ENCODE measurements around the gene AKNA.
"Not testable (repeated sequence)": the region's sequence is repeated elsewhere in the genome, so short reads cannot be mapped to it uniquely, and the experiment has no call there.

Gene AKNA

DNA sequence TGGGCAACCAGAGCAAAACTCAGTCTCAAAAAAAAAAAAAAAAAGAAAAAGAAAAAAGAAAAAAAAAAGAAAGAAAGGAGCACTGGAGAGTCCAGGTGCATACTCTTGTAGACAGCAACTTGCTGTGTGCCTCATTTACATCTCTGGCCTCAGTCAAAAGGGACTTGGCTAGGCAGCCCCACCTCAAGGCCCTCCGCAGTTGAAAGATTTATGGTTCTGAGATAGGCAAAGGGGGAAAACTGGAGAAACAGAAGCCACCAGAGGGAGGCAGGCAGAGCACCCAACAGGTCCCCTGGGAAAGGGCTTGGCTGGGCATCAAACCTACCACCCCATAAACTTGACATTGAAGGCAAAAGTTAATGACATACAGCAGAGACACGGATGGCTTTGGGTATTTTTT, 52.0 kb downstream of the AKNA start:
- no peak for DNase-seq

DNA sequence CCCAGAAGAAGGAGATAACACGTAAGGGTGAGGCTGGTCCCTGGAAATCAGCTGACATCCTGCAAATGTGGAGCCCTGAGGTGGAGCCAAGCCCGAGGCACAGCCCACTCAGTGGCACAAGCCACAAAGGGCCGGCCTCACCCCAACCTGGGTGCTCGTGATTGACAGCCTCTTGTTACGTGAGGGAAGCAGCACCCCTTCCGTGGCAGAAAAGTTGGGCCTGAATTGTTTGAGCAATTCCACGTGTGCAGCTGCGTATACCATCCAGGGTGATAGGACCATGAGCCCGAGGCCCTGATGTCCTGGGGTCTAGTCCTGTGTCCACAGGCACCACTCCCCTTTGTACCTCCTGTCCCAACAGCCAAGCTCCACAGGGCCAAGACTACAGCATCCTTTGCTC, 53.3 kb downstream of the AKNA start:
- DNase-seq, result no peak

DNA sequence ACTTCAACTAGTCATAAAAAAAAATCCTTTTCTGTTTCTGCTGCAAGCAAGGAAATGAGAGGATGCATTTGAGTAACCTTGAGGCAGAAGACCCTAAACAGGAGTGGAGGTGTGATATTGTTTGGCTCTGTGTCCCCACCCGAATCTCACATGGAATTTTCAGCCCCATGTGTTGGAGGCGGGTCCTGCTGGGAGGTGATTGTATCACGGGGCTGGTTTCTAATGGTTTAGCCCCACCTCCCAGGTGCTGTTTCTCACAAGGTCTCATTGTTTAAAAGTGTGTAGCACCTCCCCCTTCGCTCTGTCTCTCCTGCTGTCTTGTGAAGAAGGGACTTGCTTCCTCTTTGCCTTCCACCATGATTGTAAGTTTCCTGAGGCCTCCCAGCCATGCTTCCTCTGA, 54.1 kb downstream of the AKNA start:
- DNase-seq, result not testable (repeated sequence)

DNA sequence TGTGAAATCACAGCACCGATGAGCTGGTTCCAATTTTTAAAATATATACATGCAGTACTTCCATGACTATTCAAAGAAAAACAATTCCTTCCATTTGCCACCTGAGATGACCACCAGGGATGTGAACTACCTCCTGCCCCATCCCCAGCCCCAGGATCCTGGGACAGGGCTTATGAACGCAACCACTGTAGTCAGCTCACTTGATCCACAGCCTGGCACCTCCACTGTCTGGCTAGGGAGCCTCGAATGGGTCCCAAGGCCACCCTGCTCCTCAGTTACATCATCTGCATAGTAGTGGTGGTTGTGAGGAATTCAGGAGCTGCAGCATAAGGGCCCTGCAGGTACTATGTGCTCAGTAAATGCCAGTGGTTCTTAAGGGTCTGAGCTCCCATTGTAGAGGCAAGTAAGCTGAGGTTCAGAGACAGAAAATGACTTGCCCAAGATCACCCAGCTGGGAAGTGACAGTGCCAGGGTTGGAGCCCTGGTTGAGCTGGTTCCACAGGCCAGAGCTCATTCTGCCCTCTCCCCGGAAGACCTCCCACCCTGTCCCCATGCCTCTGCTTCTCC, 55.2 kb downstream of the AKNA start:
- not testable (repeated sequence) for DNase-seq

DNA sequence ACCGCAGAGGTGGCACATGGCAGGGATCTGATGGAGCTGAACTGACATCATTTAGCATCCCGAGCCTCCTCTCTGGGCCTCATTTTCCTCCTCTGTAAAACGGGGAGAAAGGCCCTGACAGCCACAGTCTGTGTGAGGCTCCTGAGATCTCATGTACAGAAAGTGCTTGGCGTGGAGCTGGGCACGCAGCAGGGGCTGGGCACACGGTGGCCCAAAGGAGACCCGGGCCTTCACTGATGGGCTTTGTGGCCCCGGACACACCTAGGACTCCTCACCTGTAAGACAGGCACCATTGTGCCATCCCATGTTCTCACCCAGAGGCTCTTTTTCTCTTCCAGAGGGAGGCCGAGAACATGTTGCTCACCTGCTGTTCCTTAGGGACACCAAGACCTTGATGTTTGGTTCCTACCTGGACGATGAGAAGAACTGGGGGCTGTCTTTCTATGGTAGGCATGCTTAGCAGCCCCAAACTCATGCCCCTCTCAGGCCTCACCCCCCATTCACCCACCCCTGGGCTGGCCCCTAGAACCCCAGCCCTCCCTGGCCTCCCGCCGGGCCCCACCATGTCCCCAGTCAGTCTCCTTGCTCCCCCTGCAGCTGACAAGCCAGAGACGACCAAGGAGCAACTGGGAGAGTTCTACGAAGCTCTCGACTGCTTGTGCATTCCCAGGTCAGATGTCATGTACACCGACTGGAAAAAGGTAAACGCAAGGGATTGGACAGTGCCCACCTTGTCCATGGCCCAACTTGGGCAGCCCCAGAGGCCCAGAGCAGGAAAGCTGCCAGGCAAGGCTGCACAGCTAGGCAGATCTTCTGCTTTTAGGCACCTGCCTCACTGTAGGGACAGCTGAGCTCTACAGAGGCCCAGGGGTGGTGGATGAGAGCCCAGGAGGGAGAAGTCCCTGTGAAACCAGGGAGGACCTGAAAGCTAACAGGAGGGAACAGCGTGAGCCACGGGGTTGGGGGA, 56.3 kb downstream of the AKNA start:
- DNase-seq, result not testable (repeated sequence)

- no peak for DNase-seq
These were observed 57.1 kb downstream of the AKNA start for GRCh38 chr9:114330636-114331035.

DNA sequence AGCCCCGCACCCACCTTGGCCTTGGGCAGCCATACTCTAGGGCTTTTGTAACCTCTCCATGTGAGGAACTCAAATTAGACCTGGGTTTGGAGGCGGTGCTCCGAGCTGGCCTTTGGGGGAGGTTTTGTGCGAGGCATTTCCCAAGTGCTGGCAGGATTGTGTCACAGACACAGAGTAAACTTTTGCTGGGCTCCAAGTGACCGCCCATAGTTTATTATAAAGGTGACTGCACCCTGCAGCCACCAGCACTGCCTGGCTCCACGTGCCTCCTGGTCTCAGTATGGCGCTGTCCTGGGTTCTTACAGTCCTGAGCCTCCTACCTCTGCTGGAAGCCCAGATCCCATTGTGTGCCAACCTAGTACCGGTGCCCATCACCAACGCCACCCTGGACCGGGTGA, 58.2 kb downstream of the AKNA start, which contains the start of gene ORM2:
Gene ORM2, plus strand, starts transcription at position 245 of the 398 bp plus-strand sequence. Its CDS starts 36 bp downstream, at position 281.
- not testable (repeated sequence) for DNase-seq

DNA sequence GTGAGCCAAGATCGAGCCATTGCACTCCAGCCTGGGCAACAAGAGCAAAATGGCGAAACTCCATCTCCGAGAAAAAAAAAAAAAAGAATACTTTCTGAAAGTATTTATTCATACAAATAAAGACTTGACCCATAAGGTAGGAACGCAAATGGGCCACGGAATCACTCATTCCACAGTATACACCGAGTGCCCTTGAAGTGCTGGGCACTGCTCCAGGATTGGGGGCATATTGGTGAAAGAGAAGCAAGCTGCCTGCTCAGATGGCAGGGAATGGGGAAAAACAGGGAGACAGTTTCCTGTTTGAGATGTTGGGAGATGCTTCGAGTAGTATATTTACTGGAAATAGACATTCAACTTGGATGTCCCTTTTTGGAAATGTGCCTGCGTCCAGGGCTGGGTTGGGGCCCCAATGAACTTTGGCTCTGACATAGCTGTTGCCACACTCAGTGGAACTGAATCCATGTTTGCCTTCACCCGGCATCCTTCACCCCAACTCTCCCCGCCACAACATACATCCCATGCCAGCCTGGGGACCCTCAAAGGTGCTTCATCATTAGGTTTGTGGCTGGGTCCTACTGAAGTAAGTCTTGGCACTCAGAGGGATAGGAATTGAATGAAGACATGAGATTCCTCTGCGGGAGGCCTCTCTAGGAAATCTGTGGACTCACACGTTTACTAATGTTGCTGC, 58.7 kb downstream of the AKNA start:
- DNase-seq, result not testable (repeated sequence)

- not testable (repeated sequence) for DNase-seq
These were observed 59.4 kb downstream of the AKNA start for GRCh38 chr9:114328357-114328820.

DNA sequence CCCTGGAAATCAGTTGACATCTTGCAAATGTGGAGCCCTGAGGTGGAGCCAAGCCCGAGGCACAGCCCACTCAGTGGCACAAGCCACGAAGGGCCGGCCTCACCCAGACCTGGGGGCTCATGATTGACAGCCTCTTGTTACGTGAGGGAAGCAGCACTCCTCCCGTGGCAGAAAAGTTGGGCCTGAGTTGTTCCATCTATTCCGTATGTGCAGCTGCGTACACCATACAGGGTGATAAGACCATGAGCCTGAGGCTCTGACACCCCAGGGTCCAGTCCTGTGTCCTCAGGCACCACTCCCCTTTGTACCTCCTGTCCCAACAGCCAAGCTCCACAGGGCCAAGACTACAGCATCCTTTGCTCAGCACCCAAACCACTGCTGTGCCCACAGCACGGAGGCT, 60.0 kb downstream of the AKNA start:
- no peak for DNase-seq

GRCh38 chr9:114325684-114326254, 62.0 kb downstream of the AKNA start:
- not testable (repeated sequence) for DNase-seq

DNA sequence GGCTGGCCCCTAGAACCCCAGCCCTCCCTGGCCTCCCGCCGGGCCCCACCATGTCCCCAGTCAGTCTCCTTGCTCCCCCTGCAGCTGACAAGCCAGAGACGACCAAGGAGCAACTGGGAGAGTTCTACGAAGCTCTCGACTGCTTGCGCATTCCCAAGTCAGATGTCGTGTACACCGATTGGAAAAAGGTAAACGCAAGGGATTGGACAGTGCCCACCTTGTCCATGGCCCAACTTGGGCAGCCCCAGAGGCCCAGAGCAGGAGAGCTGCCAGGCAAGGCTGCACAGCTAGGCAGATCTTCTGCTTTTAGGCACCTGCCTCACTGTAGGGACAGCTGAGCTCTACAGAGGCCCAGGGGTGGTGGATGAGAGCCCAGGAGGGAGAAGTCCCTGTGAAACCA, 62.8 kb downstream of the AKNA start:
- not testable (repeated sequence) for DNase-seq

DNA sequence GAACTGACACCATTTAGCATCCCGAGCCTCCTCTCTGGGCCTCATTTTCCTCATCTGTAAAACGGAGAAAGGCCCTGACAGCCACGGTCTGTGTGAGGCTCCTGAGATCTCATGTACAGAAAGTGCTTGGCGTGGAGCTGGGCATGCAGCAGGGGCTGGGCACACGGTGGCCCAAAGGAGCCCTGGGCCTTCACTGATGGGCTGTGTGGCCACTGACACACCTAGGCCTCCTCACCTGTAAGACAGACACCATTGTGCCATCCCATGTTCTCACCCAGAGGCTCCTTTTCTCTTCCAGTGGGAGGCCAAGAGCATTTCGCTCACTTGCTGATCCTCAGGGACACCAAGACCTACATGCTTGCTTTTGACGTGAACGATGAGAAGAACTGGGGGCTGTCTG, 63.3 kb downstream of the AKNA start:
- DNase-seq, result no peak

DNA sequence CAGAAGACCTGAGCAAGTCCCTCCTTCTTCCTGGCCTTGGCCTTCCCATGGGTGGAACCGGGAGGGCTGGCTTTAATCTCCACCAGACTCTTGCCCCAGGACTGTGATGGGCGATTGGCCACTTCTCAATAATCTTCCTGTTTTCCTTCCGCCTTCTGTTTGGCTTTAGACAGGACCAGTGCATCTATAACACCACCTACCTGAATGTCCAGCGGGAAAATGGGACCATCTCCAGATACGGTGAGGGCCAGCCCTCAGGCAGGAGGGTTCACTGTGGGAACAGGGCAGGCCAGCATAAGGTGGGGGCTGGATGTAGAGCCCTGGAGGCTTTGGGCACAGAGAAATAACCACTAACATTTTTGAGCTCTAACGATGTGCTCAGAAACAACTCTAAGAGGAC, 63.9 kb downstream of the AKNA start:
- DNase-seq, result not testable (repeated sequence)

GRCh38 chr9:114322831-114323531, 64.8 kb downstream of the AKNA start, which contains the start of gene ORM1:
TSS of gene ORM1 (plus strand) at chr9:114323098. CDS start at chr9:114323134, 36 bp downstream.
- DNase-seq, result not testable (repeated sequence)

DNA sequence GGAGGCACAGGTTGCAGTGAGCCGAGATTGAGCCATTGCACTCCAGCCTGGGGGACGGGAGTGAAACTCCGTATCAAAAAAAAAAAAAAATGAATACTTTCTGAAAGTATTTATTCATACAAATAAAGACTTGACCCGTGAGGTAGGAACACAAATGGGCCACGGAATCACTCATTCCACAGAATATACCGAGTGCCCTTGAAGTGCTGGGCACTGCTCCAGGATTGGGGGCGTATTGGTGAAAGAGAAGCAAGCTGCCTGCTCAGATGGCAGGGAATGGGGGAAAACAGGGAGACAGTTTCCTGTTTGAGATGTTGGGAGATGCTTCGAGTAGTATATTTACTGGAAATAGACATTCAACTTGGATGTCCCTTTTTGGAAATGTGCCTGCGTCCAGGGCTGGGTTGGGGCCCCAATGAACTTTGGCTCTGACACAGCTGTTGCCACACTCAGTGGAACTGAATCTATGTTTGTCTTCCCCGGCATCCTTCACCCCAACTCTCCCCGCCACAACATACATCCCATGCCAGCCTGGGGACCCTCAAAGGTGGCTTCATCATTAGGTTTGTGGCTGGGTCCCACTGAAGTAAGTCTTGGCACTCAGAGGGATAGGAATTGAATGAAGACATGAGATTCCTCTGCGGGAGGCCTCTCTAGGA, 65.5 kb downstream of the AKNA start:
- DNase-seq, result not testable (repeated sequence)

DNA sequence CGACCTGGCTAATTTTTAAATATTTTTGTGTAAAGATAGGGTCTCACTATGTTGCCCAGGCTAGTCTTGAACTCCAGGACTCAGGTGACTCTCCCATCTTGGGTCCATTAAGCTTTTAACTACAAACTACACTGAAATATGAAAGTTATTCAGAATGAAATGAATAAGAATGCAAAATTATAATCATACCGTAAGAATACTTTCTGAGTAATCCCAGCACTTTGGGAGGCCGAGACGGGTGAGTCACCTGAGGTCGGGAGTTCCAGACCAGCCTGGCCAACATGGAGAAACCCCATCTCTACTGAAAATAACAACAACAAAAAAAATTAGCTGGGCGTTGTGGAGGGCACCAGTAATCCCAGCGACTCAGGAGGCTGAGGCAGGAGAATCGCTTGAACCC, 66.0 kb downstream of the AKNA start:
- DNase-seq, result no peak

GRCh38 chr9:114320710-114321109, 67.1 kb downstream of the AKNA start:
- DNase-seq, result not testable (repeated sequence)

- DNase-seq, result no peak
These were observed 68.6 kb downstream of the AKNA start for GRCh38 chr9:114319147-114319546.

GRCh38 chr9:114318416-114318815, 69.4 kb downstream of the AKNA start:
- no peak for DNase-seq

DNA sequence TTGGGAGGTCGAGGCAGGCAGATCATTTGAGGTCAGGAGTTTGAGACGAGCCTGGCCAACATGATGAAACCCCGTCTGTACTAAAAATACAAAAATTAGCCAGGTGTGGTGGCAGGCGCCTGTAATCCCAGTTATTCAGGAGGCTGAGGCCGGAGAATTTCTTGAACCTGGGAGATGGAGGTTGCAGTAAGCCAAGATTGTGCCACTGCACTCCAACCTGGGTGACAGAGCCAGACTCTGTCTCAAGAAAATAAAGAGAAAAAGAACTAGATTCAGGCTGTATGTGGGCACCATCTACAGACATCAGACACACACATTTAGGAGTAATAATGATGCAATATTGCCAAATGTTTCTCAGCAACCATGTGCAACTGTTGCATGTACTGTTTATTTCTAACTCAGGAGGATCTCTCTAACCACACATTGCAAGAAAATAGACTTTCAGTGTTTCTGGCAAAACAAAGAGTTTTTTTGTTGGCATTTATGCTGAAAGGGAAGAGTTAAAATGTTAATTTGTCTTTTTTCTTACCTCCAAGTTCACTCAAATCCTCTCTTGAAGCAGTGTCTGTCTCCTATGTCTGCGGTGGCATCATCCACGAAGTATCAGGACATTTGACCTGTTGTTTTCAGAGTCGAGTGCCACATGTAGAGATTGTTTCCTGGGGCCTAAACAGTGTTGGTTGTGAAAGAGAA, 70.0 kb downstream of the AKNA start:
- peak; percentile 86 to 93 for DNase-seq

Measured in inflammatory macrophage treated with lipopolysaccharide for 1 hour (primary cell).